Gastrocnemius medialis (tissue), 4 donors: ENCODE measurements around the gene CGGBP1.

ENCODE experiments used
- CTCF ChIP-seq, 5 experiments: fragments of 450-650 bp in 3 of 5; fragments of 200-600 bp in 2 of 5; sonication (generic) in 2 of 5; IDR thresholded peaks in 4 of 5; conservative IDR thresholded peaks in 1 of 5; 1 replicate in 4 of 5; 2 replicates in 1 of 5; pipeline ENCODE4 v1.5.1; 2016 to 2019; ENCODE audit warnings: antibody characterized with exemption in 5 of 5, mild to moderate bottlenecking in 3 of 5, moderate library complexity in 3 of 5
- POLR2A ChIP-seq, 2 donors: fragments of 450-650 bp; IDR thresholded peaks; one replicate each; pipeline ENCODE4 v1.6.1; 2017; ENCODE audit warnings: antibody characterized with exemption in 2 of 2, mild to moderate bottlenecking in 2 of 2, moderate library complexity in 2 of 2

- TF ChIP-seq POLR2A (IDR thresholded peaks at IDR 0.05) (no peak), CTCF (IDR thresholded peaks at IDR 0.05 in 4 of 5, conservative IDR thresholded peaks at IDR 0.05 in 1 of 5) (no peak)
Observed at GRCh38 chr3:88078932-88079331, 20.1 kb upstream of the CGGBP1 start.
